GM21825 (cell line): ENCODE results near the gene RIMKLB.
"Not testable (repeated sequence)": the region's sequence is repeated elsewhere in the genome, so short reads cannot be mapped to it uniquely, and the experiment has no call there.

ENCODE experiments used
- ATAC-seq: cut with Tn5 transposase; IDR thresholded peaks from one replicate; pipeline ENCODE4 v1.9.1; 2021; ENCODE audit warnings: mild to moderate bottlenecking, moderate library complexity; ENCODE audit not compliant: unreplicated experiment

Gene RIMKLB

GRCh38 chr12:8770499-8770898 is 72.7 kb downstream of the RIMKLB start:
- no peak for ATAC-seq

DNA sequence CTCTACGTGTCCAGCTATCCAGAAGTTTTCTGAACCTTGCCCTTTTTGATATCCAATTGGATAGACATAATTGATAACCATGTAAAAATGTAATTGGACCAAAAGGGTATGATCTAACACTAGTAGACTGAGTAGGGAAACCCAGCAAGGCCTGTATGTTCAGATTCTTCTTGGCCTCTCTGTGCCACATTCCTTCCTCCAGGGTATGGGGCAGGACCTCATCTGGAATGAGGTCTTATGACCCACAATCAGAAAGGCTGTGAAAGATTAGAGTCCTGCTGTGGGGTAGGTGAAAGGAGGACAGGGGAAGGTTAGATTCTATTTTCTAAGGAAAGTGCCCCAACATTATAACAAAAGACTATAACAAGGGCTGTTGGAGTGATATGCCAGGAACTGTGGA is 73.3 kb downstream of the RIMKLB start:
- no peak for ATAC-seq

- no peak for ATAC-seq
Observed at GRCh38 chr12:8773461-8773860, 75.7 kb downstream of the RIMKLB start.

- no peak for ATAC-seq
Observed at GRCh38 chr12:8779281-8779680, 81.5 kb downstream of the RIMKLB start.

GRCh38 chr12:8779862-8780261 is 82.1 kb downstream of the RIMKLB start:
- no peak for ATAC-seq

- ATAC-seq: no peak
Observed at GRCh38 chr12:8780389-8780788, 82.6 kb downstream of the RIMKLB start.

DNA sequence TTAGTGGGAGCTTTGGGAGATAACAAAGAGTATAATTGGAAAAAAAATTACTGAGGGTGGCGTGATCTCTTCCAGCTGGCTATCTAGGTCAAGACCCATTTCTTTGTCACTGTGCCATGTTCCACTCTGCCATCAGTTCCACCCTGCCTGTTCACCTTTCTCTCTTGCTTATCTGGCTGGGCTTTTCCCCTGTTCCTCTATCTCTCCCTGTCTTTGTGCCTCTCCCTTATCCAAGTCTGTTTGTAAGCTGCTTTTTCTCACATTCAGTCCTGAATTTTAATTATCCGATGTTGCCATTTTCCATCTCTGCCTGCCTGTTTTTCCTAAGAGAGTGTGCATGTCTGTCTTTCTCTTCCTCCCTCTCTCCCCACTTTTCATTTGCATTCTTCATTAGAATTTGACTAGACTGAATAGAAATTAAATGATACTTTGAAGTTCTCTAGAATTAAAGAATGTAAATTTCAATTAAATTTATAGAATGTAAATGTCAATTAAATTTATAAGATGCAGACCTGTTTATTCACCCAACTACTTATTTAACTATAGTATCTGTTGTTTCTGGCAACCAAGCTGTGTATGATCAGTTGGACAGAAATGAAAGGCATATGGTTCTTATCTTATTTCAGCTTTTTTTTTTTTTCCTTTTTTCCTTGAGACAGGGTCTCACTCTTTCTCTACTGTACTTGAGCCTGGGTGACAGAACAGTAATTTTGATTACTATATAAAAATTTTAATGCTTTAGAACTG is 83.8 kb downstream of the RIMKLB start:
- no peak for ATAC-seq

DNA sequence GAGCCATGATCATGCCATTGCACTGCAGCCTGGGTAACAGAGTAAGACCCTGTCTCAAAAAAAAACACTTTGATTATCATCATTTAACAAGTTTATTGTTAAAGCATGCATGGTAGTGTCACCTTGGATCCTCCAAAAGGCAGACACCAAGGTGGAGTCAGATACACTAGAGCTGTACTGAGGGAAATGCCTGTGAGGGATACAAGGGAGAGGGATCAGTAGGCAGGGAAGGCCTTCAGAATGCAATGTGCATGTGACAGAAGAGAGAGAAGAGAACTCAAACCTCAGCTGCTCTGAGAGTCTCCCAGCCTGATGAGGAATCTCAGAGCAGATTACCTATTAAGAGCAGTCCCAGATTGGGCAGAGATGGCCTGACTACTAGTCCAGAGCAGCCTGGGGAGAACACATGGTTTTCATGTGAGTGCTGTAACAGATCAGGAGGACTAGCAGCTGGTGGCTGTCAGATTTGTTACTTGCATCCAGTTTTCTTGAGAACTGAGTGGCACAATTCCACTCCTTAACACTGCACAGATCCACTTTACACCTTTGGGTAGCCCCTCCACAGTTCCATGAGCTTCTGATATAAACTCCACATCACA is 86.6 kb downstream of the RIMKLB start:
- ATAC-seq: no peak

GRCh38 chr12:8785499-8785898 is 87.7 kb downstream of the RIMKLB start:
- ATAC-seq: no peak

- ATAC-seq: not testable (repeated sequence)
Observed at GRCh38 chr12:8787206-8787605, 89.4 kb downstream of the RIMKLB start.

DNA sequence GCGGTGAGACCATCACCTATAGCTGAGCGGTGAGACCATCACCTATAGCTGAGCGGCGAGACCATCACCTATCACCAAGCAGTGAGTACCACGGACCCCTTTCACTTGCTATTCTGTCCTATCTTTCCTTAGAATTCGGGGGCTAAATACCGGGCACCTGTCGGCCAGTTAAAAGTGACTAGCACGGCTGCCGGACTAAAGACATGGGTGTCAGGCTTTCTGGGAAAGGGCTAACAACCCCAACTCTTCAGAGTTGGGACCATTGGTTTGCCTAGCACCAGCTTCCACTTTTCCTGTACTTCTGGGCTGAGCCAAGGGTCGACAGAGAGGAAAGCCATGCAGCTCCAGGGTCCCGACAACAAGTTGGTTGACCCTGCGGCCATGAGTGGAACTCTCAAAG is 90.9 kb downstream of the RIMKLB start:
- not testable (repeated sequence) for ATAC-seq

DNA sequence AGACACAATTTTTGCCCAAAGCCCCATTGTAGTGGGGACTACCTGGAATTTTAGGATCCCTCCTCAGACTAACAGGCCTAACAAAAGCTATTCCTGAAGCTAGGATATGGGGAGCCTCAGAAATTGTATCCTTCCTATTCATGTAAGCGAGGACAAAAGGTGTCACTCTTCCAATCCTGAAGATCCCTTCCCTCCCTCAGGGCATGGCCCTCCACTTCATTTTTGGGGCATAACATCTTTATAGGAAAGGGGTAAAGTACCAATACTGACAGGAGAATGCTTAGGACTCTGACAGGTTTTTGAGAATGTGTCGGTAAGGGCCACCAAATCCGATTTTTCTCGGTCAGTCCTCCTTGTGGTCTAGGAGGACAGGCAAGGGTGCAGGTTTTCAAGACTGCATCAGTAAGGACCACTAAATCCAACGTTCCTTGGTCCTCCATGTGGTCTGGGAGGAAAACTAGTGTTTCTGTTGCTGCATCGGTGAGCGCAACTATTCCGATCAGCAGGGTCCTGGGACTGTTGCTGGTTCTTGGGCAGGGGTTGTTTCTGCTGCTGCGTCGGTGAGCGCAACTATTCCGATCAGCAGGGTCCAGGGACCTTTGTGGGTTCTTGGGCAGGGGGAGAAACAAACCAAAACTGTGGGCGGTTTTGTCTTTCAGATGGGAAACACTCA is 91.7 kb downstream of the RIMKLB start:
- ATAC-seq: not testable (repeated sequence)

GRCh38 chr12:8793226-8793625 is 95.4 kb downstream of the RIMKLB start:
- ATAC-seq: not testable (repeated sequence)

DNA sequence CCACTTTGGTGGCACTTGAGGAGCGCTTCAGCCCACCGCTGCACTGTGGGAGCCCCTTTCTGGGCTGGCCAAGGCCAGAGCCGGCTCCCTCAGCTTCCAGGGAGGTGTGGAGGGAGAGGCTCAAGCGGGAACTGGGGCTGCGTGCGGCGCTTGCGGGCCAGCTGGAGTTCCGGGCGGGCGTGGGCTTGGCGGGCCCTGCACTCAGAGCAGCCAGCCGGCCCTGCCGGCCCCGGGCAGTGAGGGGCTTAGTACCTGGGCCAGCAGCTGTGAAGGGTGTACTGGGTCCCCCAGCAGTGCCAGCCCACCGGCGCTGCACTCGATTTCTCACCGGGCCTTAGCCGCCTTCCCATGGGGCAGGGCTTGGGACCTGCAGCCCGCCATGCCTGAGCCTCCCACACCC is 96.8 kb downstream of the RIMKLB start:
- not testable (repeated sequence) for ATAC-seq

- ATAC-seq: no peak
Observed at GRCh38 chr12:8796831-8797626, 99.2 kb downstream of the RIMKLB start.

DNA sequence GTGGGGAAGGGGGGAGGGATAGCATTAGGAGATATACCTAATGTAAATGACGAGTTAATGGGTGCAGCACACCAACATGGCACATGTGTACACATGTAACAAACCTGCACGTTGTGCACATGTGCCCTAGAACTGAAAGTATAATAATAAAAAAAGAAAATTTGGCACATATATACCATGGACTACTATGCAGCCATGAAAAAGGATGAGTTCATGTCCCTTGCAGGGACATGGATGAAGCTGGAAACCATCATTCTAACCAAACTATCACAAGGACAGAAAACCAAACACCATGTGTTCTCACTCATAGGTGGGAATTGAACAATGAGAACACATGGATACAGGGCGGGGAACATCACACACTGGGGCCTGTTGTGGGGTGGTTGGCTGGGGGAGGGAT is 103.4 kb downstream of the RIMKLB start:
- ATAC-seq: not testable (repeated sequence)

DNA sequence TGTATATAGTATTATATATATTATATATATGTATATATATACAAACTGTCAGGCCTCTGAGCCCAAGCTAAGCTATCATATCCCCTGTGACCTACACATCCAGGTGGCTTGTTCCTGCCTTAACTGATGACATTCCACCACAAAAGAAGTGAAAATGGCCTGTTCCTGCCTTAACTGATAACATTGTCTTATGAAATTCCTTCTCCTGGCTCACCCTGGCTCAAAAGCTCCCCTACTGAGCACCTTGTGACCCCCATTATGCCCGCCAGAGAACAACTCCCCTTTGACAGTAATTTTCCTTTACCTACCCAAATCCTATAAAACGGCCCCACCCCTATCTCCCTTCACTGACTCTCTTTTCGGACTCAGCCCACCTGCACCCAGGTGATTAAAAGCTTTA is 107.0 kb downstream of the RIMKLB start:
- ATAC-seq: not testable (repeated sequence)

DNA sequence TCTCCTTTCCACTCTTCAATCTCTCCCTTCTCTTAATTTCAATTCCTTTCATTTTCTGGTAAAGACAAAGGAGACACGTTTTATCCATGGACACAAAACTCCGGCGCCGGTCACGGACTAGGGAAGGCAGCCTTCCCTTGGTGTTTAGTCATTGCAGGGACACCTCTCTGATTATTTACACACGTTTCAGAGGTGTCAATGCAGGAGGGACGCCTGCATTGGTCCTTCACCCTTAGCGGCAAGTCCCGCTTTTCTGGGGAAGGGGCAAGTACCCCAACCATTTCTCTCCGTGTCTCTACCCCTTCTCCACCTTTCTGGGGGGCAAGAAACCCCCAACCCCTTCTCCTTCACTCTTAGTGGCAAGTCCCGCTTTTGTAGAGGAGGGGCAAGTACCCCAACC is 107.7 kb downstream of the RIMKLB start:
- not testable (repeated sequence) for ATAC-seq

DNA sequence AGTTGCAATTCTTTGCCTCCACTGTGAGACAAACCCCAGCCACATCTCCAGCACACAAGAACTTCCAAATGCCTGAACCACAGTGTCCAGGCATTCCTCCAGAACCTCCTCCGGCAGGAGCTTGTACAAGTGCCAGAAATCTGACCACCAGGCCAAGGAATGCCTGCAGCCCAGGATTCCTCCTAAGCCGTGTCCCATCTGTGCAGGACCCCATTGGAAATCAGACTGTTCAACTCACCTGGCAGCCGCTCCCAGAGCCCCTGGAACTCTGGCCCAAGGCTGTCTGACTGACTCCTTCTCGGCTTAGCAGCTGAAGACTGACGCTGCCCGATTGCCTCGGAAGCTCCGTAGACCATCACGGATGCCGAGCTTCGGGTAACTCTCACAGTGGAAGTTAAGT is 109.3 kb downstream of the RIMKLB start:
- not testable (repeated sequence) for ATAC-seq

- not testable (repeated sequence) for ATAC-seq
Observed at GRCh38 chr12:8810112-8810511, 112.3 kb downstream of the RIMKLB start.
